Renal cortical epithelial cell (primary cell): ENCODE measurements around the gene ARL5C. TPM values are rescaled to one million over a fixed set of nuclear protein-coding genes. Genes with fewer than 3 reads are reported as not detected.

ENCODE experiments used
- DNase-seq: peaks from one replicate; pipeline ENCODE4 v3.0.0-alpha.2; 2011; ENCODE audit warnings: low read depth
- total RNA-seq: library from RNA; depleted of rRNA; stranded (reverse); fragments of >200 nt; gene quantifications from 2 replicates; pipeline ENCODE4 v1.2.3, GENCODE V29; 2014

ARL5C gene, protein sequence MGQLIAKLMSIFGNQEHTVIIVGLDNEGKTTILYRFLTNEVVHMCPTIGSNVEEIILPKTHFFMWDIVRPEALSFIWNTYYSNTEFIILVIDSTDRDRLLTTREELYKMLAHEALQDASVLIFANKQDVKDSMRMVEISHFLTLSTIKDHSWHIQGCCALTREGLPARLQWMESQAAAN
- total RNA-seq = not detected in 2 replicates

DNA sequence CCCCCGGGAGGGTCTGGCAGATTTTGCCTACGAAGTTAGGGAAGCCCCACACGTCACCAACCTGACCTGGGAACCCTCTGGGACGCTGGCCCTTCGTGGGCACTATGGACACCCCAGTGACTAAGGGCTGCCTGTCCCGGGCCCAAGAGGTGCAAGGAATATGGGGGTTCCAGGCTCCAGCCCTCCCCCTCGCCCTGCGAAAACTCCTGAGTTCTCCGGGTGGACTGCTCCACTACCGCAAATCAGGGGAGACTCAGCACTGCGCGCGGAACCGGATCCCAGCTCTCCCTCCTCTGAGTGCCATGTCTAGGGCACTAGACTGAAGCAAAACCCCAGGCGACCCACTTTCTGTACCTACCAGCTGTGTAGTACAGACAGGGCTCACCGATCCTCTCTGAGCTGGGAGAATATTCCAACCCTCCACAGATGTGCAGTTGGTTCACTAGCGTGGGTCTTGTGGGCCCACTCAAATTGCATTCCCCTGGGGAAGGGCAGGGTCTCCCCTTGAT is at the start of gene ARL5C:
Gene ARL5C, minus strand, starts transcription at position 321 of the 509 bp plus-strand sequence. CDS start 401 bp downstream, outside the sequence.
- DNase-seq = no peak

DNA sequence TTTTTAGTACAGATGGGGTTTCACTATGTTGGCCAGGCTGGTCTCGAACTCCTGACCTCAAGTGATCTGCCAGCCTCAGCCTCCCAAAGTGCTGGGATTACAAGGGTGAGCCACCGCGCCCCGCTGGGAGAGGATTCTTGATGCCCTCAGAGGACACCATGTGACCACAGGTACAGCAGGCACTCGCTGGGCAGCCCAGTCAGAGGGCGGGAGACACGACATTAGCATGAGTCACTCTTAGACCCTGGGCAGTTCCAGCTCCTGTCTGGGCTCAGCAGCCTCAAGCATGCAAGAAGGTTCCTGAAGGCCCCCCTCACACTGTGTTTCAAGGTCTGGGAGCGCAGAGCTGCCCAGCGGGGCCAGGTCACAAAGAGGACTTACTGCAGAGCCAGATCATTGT is 47.9 kb upstream of the ARL5C start:
- DNase-seq = peak; percentile 67

DNA sequence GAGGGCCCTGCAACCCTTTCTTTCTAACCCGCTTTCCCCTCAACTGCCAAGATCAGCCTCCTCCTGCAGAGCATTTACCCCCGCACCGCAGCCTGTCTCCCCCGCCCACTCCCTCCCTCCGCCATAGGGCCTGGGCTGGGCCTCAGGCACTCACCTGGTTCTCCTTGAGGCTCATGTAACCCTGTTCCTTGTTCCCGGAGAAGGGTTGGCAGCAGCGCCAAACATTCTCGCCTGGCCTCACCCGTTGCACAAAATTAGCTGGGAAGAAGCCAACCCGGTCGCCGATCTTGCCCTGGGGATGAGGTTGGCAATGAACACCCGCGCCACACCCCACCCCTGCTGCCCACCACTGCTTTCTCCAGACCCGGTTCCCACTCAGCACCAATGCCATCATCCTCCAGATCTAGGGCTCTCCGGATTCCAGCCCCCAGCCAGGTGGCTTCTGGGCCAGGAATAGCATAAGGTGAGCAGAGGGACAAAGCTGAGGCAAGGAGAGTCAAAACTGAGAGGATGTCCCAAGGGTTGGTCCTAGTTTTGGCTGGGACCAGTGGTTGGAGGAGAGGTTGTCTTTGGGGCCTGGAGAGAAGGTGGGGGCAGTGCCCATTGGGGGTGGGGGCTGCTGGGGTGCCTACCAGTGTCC is 47.0 kb upstream of the ARL5C start:
- no peak for DNase-seq

DNA sequence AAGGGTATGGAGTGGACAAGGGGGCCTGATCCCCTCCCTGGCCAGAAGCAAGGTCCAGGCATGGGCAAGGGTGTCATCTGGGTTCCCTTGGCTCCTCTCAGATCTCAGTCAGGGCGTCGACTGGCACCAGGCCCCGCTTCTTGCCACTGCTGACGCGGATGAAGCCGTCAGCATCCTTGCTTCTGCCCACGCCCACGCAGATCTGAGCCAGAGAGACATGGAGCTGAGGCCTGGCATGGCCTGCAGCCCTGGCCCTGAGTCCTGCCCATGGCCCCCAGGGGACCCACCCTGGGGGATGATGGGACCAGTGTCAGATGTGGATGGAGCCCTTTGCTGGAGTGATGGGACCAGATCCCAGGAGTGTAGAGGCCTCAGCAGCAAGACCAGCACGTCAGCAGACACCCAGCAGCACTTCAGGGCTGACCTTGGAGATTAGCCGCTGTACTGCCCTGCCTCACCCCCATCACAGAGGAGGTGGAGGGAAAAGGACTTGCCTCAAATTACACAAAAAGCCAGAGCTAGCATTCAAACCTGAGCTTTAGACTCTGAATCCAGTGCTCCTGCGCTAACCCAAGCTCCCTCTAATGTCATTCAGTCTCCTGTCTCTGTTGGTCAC is 46.3 kb upstream of the ARL5C start:
- no peak for DNase-seq

DNA sequence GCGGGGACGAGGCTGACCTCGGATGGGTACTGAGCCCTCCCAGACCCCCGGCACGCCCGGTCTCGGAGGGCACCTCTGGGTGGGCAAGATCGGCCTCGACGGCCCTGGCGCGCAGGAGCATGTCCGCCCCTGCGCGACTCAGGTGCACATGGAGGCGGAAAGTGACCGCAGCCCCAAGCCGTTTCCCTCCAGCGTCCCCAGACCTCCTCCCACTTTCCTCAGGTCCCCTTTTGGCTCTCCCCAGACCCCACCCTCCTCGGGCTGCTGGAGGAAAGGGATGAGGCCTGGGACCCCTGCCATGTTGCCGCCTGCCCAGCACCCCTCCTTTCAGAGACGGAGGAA is 44.1 kb upstream of the ARL5C start:
- DNase-seq = no peak

DNA sequence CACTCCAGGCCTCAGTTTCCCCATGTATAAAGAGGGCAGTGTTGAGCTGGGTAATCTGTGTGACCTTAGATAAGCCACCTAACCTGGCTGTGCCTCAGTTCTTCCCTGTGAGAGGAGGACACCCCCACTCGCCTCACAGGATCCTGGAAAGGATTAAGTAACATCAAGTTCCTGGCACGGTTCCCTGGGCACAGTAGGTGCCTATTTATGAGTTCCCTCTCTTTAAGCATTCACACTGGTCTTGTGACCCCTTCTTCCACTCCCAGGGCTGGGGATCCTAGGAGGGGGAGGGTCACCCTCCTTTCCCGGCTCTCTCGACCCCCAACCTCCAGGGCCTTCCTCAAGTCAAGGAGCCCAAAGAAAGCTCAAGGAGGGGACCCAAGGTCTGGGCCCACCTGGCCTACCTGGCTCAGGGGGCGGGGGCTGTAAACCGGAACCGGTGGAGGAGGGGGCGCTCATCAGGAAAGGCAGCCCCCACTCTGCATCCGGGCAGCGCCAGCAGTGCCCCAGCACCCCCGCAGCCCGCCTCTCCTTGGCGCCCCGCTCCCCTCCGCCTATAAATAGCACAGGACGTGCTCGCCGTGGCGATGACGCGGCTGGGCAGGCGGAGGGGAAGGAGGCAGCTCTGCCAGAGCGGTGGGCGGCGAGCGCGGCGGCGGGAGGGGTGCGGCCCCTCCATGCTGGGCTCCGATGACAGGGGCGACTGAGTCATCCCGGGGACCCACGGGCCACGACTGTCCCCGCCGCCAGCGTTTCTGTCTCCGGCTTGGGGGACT is 43.5 kb upstream of the ARL5C start:
- peak; percentile 49 for DNase-seq

DNA sequence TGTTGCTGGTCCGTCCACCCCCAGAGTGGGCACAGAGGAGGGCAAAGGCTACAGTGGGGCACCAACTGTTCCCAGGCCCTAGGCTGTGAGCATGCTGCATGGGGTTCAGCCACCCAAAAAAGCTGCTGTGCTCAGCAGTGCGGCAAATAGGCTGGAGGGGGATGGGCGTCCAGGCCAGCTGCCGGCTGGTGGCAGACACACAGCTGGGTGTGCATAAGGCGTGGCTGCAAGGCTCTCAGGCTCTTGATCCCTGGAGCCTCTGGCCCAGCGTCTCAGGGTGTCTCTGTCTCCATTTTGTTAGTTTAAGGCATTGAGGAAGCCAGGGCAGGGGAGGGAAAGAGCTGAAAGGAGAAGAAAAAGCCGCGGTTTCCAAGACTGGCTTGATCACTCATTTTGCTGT is 42.9 kb upstream of the ARL5C start:
- no peak for DNase-seq

DNA sequence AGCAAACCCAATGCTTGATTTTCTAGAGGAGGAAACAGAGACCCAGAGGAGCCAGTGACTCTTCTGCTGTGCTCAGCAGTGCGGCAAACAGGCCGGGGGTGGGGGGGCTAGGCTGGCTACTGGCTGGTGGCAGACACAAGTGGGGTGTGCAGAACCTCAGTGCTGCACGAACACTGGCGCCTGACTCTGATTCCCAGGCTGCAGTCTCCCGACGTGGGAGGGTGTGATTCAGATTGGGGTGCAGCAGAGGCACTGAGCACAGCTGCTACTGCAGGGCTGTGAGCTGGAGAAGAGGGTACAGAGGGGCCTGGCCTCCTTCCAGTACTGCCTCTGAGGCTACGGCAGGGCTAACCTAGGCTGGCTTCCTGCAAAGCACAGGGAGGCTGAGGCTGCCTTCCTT is 42.2 kb upstream of the ARL5C start:
- no peak for DNase-seq

DNA sequence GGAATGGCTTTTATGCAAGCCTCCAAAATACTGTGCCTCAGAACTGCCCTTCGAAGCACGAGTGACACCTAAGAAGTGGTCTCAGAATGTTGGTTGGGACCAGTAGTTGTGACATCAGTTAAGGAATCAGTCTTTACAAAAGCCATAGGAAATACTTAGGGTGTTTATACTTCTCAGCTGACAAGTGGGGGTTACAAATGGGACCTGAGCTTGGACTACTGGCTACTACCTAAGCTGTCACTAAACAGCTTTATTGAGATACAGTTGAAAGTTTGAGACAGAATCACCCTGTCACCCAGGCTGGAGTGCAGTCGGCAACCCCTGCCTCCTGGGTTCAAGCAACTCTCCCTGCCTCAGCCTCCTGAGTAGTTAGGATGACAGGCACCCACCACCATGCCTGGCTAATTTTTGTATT is 39.2 kb upstream of the ARL5C start:
- DNase-seq = no peak

DNA sequence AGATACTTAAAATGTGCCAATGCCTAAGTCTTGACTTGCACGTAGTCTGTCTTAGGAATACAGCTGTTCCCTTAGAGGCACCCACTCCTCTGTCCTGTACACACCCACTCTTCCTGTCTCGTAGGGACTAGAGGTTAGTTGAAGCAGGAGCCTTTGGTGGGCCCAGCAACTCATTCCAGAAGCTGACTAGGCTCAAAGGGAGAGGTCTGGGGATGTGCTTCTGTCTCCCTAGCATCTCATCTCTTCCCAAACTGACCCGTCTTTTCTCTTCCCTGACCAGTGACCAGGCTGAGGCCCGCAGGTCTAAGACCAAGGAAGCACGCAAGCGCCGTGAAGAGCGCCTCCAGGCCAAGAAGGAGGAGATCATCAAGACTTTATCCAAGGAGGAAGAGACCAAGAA is 38.3 kb upstream of the ARL5C start:
- no peak for DNase-seq

DNA sequence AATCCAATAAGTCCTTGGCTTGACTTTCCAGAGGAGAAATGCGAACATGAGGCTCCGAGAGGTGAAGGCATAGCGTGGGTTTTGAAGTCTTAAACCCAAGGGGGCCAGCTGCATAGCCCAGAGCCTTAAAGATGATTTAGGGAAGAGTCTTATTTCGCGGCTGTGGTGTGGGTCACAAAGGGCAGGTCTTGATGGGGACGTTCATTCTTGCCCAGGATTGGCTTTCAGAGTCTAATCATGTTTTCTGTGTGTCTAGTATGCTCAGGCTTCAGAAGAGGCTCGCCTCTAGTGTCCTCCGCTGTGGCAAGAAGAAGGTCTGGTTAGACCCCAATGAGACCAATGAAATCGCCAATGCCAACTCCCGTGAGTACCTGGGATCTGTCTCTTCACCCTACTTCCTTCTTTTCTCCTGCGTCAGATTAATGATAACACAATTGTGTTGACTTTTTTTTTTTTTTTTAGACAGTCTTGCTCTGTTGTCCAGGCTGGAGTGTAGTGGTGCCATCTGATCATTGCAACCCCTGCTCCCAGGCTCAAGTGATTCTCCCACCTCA is 35.1 kb upstream of the ARL5C start:
- no peak for DNase-seq

DNA sequence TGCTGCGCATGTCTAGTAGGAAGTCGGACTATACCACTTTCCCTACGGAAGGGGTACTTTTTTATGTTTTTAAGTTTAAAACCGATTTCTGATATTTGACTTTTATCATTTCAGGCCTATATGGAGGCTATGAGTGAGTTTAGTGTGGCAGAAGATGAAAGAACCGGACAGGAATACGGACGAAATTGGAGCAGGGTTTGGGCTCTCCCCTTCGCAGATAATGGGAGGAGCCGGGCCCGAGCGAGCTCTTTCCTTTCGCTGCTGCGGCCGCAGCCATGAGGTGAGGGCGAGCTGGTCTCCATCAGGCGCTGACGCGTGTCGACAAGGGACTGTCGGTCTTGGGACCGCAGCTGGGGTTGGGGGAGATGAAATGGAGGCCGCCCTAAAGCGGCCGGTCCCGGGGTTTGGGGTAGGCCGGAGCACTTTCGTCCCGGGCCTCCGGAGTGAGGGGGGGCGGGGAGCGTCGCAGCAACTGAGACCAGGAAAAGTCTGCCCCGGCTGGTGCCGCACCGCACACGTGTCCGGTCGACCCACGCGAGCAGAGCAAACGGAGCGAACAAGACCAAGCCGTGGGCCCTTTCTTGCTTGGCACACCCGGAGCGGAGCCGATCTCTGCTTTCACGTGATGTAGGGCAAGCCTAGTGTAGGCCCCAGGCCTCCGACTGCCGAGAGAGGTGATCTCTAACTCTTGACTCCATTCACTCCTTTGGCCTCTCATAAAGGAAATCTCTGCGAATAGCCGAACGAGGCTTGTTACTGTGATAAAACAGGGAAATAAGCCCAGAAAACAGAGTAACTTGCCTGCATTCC is 34.3 kb upstream of the ARL5C start, which contains the start of gene RPL19:
Gene RPL19, plus strand, starts transcription at position 214 of the 810 bp plus-strand sequence. Its CDS starts 62 bp downstream, at position 276.
- DNase-seq = no peak

DNA sequence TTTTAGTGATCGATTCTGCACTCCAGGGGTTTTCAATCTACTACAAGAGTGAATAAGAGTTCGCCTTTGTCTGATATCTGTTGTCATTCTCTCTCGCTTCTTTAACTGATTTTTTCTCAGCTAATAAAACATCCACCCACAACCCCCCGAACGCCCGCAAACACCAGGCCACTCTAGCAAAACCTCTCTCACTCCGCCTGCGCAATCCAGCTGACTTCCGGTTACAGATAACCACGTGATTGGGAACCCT is 33.8 kb upstream of the ARL5C start:
- peak; percentile 92 for DNase-seq

DNA sequence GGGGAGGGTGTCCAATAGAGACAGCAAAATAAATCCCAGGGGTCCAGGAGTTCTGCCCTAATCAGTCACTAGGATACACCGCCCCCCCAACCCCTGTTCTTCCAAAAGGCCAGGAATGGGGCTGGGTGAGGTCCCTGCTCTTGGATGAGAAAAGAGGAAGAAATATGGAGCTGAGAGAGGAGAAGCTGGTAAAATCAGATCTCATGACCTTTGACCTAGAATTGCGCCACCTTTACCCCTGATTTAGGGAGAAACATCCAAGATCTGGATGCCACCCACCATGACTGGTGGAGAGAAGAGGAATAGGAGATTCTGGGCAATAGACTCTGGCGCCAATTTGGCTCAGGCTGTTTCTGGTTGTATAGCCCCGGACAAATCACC is 32.2 kb upstream of the ARL5C start:
- DNase-seq = no peak

DNA sequence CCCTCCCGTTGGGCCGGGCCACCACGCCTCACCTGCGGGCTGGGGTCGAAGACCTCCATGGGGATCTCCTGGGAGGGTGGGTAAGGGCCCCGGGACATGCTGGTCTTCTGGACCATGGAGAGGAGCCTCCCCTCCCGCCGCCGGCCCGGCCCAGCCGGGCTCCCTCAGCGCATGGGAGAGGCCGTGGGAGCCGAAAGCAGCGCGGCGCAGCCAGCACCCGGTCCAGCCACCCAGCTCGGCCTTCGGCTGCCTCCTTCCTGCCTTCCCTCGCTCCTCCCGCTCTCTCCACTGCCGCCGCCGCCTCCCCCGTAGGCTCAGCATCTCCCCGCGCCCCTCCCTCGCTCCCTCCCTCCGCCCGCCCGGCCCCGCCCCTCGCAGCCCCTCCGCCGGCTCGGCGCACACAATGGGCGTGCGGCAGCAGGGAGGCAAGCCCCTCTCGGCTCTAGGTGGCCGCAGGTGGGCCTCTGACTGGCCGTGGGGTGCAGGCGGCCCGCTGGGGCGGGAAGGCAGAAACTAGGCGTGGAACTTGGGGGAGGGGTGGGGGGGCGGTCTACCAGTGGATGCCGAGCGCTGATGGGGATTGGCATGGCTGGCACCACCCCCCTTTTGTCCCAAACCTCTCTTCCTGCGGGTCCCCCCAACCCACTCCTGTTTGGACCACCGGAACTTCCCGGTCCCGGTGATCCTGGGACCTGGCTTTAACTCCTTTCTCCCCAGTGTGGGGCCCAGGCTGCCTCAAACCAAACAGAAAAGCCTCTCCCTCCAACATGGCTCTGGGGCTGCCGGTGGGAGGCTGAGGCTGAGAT is 31.6 kb upstream of the ARL5C start, which contains the start of gene CACNB1:
Gene CACNB1, minus strand, starts transcription at position 290 of the 806 bp plus-strand sequence. Its CDS starts 174 bp downstream, at position 116.
- DNase-seq = peak; percentile 24

DNA sequence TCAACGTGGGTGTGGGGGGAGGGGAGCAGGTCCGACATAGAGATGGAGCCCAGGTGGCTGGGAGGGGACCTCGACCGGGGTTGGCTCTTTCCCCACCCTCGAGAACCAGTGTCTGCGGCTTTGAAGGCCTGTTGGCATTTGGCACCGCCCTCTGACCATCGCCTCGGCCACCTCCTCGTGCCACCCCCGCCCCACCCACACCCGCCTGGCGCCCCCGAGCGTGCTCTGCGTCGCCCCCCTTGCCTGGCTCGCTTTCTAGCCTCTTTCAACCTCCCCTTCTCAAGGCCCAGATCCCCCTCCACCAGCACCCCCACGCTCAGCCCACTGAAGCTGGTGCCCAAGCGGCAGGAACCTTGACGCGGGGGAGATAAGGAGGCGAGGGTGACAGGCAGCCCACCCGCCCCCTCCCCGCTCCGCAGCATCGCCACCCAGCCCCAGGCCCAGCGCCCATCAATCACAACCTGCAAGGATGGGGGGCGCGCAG is 30.9 kb upstream of the ARL5C start:
- DNase-seq = no peak

DNA sequence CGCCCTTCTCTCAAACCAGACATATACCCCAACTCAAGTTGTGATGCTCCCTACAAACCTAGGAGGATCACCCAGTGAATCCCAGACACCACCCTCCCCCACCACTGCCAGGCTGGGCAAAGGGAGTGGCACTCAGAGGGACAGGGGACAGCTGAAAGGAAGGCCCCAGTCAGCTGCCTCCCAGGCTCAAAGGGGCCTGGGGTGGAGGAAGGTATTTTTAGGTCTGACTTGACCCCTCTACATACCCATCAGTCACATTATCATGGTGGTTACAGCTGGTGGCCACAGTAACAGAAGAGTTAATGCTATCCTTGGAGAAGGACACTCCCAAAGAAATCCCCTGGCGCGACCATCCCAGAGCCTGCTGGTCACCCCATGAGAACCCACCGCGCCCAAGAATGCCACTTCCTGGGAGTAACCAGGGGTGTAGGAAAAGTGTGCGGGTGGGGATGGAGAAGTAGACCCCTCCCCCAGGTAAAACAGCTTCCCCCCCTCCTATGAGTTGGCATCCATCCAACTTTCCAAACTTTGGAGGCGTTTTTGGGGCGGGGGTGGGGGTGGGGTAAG is 30.4 kb upstream of the ARL5C start:
- DNase-seq = no peak

DNA sequence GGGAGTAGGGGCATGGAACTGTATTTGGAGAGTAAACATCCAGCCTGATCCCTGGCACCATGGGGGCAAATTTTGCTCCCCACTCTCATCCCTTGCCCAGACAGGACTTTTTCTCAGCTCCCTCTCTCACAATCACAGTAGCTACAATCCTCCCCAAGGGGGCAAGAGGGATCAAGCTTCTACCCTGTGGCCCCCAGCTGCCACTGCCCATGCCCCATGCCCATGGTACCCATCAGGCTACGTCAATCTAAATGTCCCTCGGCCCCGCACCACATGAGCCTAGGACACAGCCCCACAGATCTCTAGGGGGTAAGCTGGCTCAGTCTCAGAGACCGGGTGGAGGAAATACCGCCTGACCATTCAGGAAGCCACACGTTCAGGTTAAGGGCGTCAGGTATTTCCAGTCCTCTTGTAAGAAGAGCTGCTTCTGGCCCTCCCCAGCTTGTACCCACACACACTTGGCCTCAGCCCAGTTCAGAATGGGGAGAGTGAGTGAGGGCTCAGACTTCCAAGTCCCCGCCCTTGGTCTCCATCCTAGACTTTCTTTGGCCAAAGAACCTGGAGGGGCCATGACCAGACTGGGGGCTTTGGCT is 29.7 kb upstream of the ARL5C start:
- peak; percentile 16 for DNase-seq

DNA sequence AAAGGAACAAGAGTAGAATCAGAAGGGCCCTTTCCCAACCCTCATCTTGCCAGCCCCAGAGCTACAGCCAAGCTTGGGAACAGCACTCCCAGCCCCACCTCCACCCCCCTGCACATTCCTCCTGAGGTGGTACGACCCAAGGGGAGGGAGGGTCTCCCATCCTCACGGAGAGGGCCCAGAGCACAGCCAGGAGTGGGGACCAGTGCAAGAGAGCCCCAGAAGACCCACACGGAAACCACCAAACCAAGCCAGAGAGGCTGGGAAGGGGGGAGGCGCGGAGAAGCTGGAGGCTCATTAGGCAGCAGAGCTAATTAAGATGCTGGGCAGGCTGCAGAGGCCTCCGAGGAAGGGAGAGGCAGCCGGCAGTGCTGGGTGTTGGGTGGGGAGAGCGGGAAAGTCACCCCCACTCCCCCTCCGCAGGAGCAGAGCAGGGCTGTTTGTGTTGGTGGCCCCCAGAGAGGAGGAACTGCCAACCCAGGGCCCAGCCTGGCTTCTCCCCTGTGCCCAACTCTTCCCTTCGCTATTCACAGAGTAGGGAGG is 29.1 kb upstream of the ARL5C start:
- no peak for DNase-seq
